Stimulated activated CD4-positive, alpha-beta T cell treated with anti-CD3 and anti-CD28 coated beads, Interleukin-12 subunit alpha, Interleukin-12 subunit beta, amount 100 ng/mL, for 24 hours (primary cell): ENCODE measurements around the gene CLDN20.
"Not testable (repeated sequence)": the region's sequence is repeated elsewhere in the genome, so short reads cannot be mapped to it uniquely, and the experiment has no call there.

Source experiments
- DNase-seq, 2 experiments: peaks; one replicate each; pipeline ENCODE4 v3.0.0-alpha.2; 2020; ENCODE audit warnings: low read depth in 2 of 2

CLDN20 gene

GRCh38 chr6:155245193-155245592, 18.6 kb upstream of the CLDN20 start:
- no peak for DNase-seq

GRCh38 chr6:155245831-155246230, 18.0 kb upstream of the CLDN20 start:
- DNase-seq: no peak

GRCh38 chr6:155246825-155247224, 17.0 kb upstream of the CLDN20 start:
- DNase-seq: no peak

GRCh38 chr6:155247618-155248007, 16.2 kb upstream of the CLDN20 start:
- no peak for DNase-seq

- no peak for DNase-seq
Observed at GRCh38 chr6:155248008-155249001, 15.5 kb upstream of the CLDN20 start.

- no peak for DNase-seq
Observed at GRCh38 chr6:155250701-155251381, 13.0 kb upstream of the CLDN20 start.

GRCh38 chr6:155252581-155252980, 11.2 kb upstream of the CLDN20 start:
- no peak for DNase-seq

- DNase-seq: no peak
Observed at GRCh38 chr6:155253337-155253736, 10.5 kb upstream of the CLDN20 start.

- no peak for DNase-seq
Observed at GRCh38 chr6:155254139-155254538, 9.7 kb upstream of the CLDN20 start.

GRCh38 chr6:155256122-155256795, 7.6 kb upstream of the CLDN20 start:
- no peak for DNase-seq

- DNase-seq: no peak
Observed at GRCh38 chr6:155257796-155258195, 6.0 kb upstream of the CLDN20 start.

GRCh38 chr6:155259204-155259603, 4.6 kb upstream of the CLDN20 start:
- no peak for DNase-seq

- DNase-seq: no peak
Observed at GRCh38 chr6:155259897-155260296, 3.9 kb upstream of the CLDN20 start.

- DNase-seq: no peak
Observed at GRCh38 chr6:155260686-155261085, 3.1 kb upstream of the CLDN20 start.

GRCh38 chr6:155261111-155261900, 2.5 kb upstream of the CLDN20 start:
- DNase-seq: no peak

- DNase-seq: no peak
Observed at GRCh38 chr6:155262655-155263054, 1.2 kb upstream of the CLDN20 start.

GRCh38 chr6:155264693-155265320, 994 bp downstream of the CLDN20 start:
- no peak for DNase-seq

- no peak for DNase-seq
Observed at GRCh38 chr6:155265843-155266535, 2.2 kb downstream of the CLDN20 start.

- no peak for DNase-seq
Observed at GRCh38 chr6:155267411-155267810, 3.6 kb downstream of the CLDN20 start.

GRCh38 chr6:155268088-155268867, 4.5 kb downstream of the CLDN20 start:
- DNase-seq: not testable (repeated sequence)
